ENCODE results near the gene EIF3A.

Gene EIF3A

DNA sequence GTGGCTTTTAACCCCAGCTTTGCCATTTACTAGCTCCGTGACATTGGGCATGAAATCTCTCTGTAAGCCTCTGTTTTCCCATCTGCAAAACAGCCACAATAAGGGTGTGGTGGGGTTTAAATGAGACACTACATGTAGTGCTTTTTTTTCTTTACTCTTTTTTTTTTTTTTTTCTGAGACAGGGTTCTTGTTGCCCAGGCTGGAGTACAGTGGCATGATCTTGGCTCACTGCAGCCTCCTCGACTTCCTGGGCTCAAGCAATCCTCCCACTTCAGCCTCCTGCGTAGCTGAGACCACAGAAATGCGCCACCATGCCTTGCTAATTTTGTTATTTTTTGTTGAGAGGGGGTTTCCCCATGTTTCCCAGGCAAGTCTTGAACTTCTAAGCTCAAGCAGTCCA lies 15.0 kb upstream of the EIF3A start:
- no peaks in the 10 kb centered on the region for H3K9me3 ChIP-seq
- DNase-seq = no peak
- intact Hi-C loops (cut with DNase I; ENCODE audit: low total_unique reads) = no loop called here
- H3K4me3 ChIP-seq = no peak overlapping the region
- no peak for TF ChIP-seq CTCF (IDR thresholded peaks at IDR 0.05)
- H3K27me3 ChIP-seq = no peaks in the 10 kb centered on the region
- H3K4me1 ChIP-seq = no peaks in the 10 kb centered on the region
- no peak overlapping the region for H3K27ac ChIP-seq
- no peaks in the 10 kb centered on the region for H3K36me3 ChIP-seq

GRCh38 chr10:119090968-119091367 lies 10.4 kb upstream of the EIF3A start:
- H3K4me3 ChIP-seq = no peak overlapping the region

DNA sequence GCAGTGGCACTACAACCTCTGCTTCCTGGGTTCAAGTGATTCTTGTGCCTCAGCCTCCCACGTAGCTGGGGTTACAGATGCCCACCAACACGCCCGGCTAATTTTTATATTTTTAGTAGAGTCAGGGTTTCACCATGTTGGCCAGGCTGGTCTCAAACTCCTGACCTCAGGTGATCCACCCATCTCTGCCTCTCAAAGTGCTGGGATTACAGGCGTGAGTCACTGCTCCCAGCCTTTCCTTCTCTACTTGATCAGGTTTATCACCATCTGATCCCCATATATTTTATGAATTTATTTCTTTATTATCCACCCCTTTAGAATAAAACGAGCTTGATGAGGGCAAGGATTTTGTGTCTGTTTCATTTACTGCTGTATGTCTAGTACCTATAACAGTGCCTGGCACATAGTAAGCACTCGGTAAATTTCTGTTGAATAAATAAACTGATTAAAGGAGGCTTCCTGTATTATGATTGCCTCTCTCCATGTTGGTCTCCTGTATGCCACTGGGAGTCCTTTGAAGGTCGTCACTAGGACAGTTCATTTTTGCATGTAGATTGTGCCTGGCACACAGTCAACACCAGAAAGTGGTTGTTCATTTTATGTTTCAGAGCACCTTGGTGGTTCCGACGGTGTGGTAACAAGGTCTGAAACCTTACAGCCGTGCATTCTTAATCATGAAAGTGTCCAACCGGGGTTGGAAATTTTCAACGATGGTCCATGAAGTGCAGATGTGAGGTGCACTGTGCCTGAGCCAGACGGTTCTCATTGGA lies 9.6 kb upstream of the EIF3A start:
- intact Hi-C loops (cut with DNase I; ENCODE audit: low total_unique reads) = no loop called here
- DNase-seq = no peak
- no peak overlapping the region for H3K27ac ChIP-seq

More at GRCh38 chr10:119090968-119091367, 10.4 kb upstream of the EIF3A start:
- no peak for TF ChIP-seq CTCF (IDR thresholded peaks at IDR 0.05)
- H3K27ac ChIP-seq = no peak overlapping the region
- H3K36me3 ChIP-seq = no peaks in the 10 kb centered on the region
- intact Hi-C loops (cut with DNase I; ENCODE audit: low total_unique reads) = no loop called here
- H3K9me3 ChIP-seq = no peaks in the 10 kb centered on the region
- DNase-seq = no peak
- no peaks in the 10 kb centered on the region for H3K4me1 ChIP-seq
- no peaks in the 10 kb centered on the region for H3K27me3 ChIP-seq

GRCh38 chr10:119087271-119087882 lies 6.8 kb upstream of the EIF3A start:
- no peak for DNase-seq
- TF ChIP-seq CTCF (IDR thresholded peaks at IDR 0.05) = no peak
- H3K9me3 ChIP-seq = no peaks in the 10 kb centered on the region
- no peaks in the 10 kb centered on the region for H3K36me3 ChIP-seq
- no peaks in the 10 kb centered on the region for H3K4me1 ChIP-seq
- no peak overlapping the region for H3K4me3 ChIP-seq
- intact Hi-C loops (cut with DNase I; ENCODE audit: low total_unique reads) = no loop called here
- no peaks in the 10 kb centered on the region for H3K27me3 ChIP-seq
- H3K27ac ChIP-seq = no peak overlapping the region

More for the DNA sequence above, 9.6 kb upstream of the EIF3A start:
- no peak for TF ChIP-seq CTCF (IDR thresholded peaks at IDR 0.05)
- Histone ChIP-seq H3K36me3 (no peaks in the 10 kb centered on the region), H3K9me3 (no peaks in the 10 kb centered on the region), H3K27me3 (no peaks in the 10 kb centered on the region), H3K4me1 (no peaks in the 10 kb centered on the region), H3K4me3 (no peak overlapping the region)

- no peaks in the 10 kb centered on the region for H3K9me3 ChIP-seq
- no peak overlapping the region for H3K4me3 ChIP-seq
- DNase-seq = no peak
- H3K27me3 ChIP-seq = no peaks in the 10 kb centered on the region
- no peak for TF ChIP-seq CTCF (IDR thresholded peaks at IDR 0.05)
- intact Hi-C loops (cut with DNase I; ENCODE audit: low total_unique reads) = no loop called here
- H3K4me1 ChIP-seq = peaks cover 0 to 4% (median 0%) of the 10 kb centered on the region in 4 donors
- no peak overlapping the region for H3K27ac ChIP-seq
- H3K36me3 ChIP-seq = no peaks in the 10 kb centered on the region
Observed at GRCh38 chr10:119084896-119085295, 4.3 kb upstream of the EIF3A start.

Data from tibial artery (tissue), 4 donors.